ENCODE data around the gene CRADD.

GRCh38 chr12:93674386-93674785 is 2.8 kb upstream of the CRADD start:
- TF ChIP-seq POLR2A (IDR thresholded peaks at IDR 0.05): no peak
- TF ChIP-seq, protein P1, sequence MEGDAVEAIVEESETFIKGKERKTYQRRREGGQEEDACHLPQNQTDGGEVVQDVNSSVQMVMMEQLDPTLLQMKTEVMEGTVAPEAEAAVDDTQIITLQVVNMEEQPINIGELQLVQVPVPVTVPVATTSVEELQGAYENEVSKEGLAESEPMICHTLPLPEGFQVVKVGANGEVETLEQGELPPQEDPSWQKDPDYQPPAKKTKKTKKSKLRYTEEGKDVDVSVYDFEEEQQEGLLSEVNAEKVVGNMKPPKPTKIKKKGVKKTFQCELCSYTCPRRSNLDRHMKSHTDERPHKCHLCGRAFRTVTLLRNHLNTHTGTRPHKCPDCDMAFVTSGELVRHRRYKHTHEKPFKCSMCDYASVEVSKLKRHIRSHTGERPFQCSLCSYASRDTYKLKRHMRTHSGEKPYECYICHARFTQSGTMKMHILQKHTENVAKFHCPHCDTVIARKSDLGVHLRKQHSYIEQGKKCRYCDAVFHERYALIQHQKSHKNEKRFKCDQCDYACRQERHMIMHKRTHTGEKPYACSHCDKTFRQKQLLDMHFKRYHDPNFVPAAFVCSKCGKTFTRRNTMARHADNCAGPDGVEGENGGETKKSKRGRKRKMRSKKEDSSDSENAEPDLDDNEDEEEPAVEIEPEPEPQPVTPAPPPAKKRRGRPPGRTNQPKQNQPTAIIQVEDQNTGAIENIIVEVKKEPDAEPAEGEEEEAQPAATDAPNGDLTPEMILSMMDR (IDR thresholded peaks at IDR 0.05 in 8 of 11, conservative IDR thresholded peaks at IDR 0.05 in 3 of 11): no peak
- TF ChIP-seq POLR2AphosphoS5 (IDR thresholded peaks at IDR 0.05): no peak
